Astrocyte of the spinal cord (primary cell): ENCODE data around the gene ZMPSTE24.

Experiments
- DNase-seq: peaks from one replicate; pipeline ENCODE4 v3.0.0; 2011; ENCODE audit warnings: low read depth, low spot score
- H3K4me3 ChIP-seq: 2 replicates; pipeline ENCODE4 v1.5.1; 2011; ENCODE audit warnings: low read depth, mild to moderate bottlenecking, low read length, moderate library complexity
- in situ Hi-C: cut with HindIII; loops from 2 replicates; pipeline ENCODE4 v1.10.0; 2017; ENCODE audit warnings: low sequenced_read_pairs
- TF ChIP-seq, protein P1 (sequence below): IDR thresholded peaks from 2 replicates; pipeline ENCODE4 v1.5.1; 2012; ENCODE audit warnings: low read depth, mild to moderate bottlenecking, low read length, inconsistent platforms

The ZMPSTE24 gene

DNA sequence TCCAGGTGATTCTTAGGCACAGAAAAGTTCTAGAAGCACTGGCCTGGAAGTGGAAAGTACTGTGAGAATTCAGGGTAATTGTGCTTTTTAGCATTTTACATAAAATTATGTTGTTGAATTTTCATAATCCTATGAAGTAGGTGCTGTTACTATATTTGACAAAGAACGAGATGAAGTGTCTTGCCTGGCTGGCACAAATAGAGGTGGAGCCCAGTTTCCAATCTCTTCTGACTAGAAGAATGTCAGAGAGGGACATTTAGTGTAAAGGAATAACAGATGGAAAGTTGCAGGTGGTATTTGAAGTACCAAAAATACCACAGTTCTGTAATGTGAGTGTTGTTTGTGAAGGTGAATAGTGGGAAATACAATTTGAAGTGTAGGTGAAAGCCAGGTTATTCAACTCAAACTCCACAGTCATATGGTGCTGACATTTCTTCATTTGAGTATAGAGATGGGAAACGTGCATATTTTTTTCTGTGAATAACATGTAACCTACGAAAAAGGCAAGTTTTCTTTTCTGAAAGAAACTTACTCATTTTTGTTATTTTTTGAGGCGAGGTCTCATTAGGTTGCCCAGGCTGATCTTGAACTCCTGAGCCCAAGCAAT, 13.8 kb upstream of the ZMPSTE24 start:
- TF ChIP-seq, protein P1, sequence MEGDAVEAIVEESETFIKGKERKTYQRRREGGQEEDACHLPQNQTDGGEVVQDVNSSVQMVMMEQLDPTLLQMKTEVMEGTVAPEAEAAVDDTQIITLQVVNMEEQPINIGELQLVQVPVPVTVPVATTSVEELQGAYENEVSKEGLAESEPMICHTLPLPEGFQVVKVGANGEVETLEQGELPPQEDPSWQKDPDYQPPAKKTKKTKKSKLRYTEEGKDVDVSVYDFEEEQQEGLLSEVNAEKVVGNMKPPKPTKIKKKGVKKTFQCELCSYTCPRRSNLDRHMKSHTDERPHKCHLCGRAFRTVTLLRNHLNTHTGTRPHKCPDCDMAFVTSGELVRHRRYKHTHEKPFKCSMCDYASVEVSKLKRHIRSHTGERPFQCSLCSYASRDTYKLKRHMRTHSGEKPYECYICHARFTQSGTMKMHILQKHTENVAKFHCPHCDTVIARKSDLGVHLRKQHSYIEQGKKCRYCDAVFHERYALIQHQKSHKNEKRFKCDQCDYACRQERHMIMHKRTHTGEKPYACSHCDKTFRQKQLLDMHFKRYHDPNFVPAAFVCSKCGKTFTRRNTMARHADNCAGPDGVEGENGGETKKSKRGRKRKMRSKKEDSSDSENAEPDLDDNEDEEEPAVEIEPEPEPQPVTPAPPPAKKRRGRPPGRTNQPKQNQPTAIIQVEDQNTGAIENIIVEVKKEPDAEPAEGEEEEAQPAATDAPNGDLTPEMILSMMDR, result no peak
- no peak overlapping the region for H3K4me3 ChIP-seq
- DNase-seq, result no peak
- in situ Hi-C loops, result no loop called here

DNA sequence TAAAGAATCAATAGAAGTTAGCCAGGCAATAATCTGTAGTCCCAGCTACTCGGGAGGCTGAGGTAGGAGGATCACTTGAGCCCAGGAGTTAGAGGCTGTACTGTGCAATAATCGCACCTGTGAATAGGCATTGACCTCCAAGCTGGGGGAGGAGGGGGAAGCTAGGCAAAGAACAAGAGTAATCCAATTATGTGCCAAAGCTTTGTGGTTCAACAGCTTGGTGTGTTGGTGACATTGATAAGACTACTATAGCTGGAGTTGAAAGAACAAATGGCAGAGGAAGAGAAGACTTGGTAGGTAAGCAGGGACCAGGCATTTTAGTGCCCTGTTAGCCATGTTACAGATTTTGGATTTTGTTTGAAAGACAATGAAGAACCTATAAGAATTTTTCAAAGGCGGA, 12.3 kb upstream of the ZMPSTE24 start:
- no peak for DNase-seq
- in situ Hi-C loops, result no loop called here
- TF ChIP-seq, protein P1, result no peak
- H3K4me3 ChIP-seq, result no peak overlapping the region

DNA sequence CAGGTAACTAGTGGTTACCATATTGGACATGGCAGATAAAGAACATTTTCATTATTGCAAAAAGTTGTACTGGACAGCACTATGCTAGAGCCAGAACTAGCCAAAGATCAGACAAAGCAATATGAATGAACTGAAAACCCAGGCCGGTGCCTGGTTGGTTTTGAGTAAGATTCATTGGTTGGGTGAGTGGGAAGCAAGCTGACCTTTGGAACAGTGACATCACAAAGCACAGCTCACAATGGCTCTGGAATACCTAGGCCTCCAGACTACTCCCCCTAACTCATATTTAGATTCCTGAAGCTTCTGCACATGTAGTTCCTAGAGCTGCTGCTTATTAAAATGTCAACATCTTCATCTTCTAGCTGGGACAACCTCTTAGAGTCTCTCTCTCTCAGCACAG, 10.4 kb upstream of the ZMPSTE24 start, which contains the start of gene TMCO2:
TSS of gene TMCO2 (plus strand) at position 283 of the 400 bp plus-strand sequence. CDS start at position 340, 57 bp downstream.
- in situ Hi-C loops, result no loop called here
- no peak for DNase-seq
- H3K4me3 ChIP-seq, result no peak within 1 kb of the TSS
- TF ChIP-seq, protein P1, result no peak

DNA sequence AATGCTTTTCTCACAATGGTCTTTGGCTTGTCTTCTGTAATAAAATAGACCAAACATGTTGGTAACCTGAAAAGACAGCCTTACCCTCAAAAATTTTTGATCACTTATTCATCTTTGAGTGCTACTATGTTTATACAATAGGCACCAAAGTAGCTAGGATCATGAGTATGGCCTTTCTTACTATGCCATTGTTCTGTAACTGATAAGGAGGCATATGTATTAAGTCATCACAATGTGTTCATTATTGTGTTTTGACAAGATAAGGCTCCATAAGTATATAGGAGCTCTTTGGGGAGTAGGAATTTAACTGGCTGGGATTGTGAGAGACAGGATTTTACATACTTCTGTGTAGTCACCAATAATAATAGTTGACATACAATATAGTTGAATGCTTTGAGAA, 9.6 kb upstream of the ZMPSTE24 start:
- TF ChIP-seq, protein P1, result no peak
- no peak for DNase-seq
- no peak overlapping the region for H3K4me3 ChIP-seq
- in situ Hi-C loops, result no loop called here

DNA sequence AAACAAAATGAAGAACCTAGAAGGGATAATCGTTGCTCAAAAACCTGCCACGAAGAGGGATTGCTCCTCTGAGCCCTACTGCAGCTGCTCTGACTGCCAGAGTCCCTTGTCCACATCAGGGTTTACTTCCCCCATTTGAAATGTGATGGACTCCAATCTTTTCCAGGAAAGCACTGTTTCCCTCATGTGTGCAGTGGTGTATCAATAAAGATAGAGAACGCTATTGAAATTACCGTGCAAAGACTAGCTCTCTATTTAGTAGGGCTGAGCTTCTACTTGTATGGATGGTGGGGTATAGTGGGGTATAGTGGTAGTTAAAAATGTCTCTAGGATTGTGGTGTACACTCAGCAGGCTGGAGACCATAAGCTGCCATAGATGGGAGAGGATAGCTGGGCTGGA, 6.6 kb upstream of the ZMPSTE24 start:
- no peak overlapping the region for H3K4me3 ChIP-seq
- TF ChIP-seq, protein P1, result no peak
- in situ Hi-C loops, result no loop called here
- no peak for DNase-seq

DNA sequence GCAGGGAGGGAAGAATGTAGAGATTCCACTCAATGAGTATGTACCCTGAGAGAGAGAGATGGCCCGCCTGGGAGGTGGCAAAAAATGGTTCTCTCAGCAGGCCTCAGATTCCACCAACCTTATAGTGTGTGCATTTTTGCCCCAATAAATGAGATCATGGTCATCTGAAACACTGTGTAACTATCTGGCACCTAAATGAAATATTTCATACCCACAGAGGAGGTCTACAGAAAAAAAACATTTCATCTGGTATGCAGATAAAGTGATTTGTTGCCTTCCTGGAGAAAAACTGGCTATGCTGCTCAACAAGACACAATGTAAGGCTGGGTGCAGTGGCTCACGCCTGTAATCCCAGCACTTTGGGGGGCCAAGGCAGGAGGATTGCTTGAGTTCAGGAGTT, 5.4 kb upstream of the ZMPSTE24 start:
- no peak for DNase-seq
- in situ Hi-C loops, result no loop called here

More for the DNA sequence above, 5.4 kb upstream of the ZMPSTE24 start:
- TF ChIP-seq, protein P1, result no peak
- H3K4me3 ChIP-seq, result no peak overlapping the region
